Measurements from ENCODE around the gene CBFA2T2.
A peak's percentile ranks its signal among the peaks of the same experiment; 100 is the strongest.
"Not testable (repeated sequence)": the region's sequence is repeated elsewhere in the genome, so short reads cannot be mapped to it uniquely, and the experiment has no call there.

CBFA2T2 gene

GRCh38 chr20:33685328-33686099 is 195.6 kb downstream of the CBFA2T2 start:
- peak; percentile 61 to 67 for DNase-seq

GRCh38 chr20:33686100-33686983 is 196.4 kb downstream of the CBFA2T2 start, which contains the start of gene E2F1:
E2F1 (minus strand) TSS chr20:33686385; CDS start chr20:33686264, 121 bp downstream.
- DNase-seq = peak; percentile 99 to 100

DNA sequence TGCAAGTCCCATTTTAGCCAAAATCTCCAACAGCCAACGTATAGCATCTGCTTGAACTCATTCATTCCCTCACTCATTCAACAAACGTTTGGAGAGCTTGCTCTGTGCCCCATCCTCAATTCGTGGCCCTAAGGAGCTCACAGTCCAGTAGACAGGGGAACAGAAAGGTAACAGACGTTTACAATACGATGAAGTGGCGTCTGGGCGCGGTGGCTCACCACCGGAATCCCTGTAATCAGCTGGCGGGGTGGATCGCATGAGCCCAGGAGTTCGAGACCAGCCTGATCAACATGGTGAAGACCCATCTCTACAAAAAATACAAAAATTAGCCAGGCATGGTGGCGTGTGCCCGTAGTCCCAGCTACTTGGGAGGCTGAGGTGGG is 197.1 kb downstream of the CBFA2T2 start:
- DNase-seq = no peak

DNA sequence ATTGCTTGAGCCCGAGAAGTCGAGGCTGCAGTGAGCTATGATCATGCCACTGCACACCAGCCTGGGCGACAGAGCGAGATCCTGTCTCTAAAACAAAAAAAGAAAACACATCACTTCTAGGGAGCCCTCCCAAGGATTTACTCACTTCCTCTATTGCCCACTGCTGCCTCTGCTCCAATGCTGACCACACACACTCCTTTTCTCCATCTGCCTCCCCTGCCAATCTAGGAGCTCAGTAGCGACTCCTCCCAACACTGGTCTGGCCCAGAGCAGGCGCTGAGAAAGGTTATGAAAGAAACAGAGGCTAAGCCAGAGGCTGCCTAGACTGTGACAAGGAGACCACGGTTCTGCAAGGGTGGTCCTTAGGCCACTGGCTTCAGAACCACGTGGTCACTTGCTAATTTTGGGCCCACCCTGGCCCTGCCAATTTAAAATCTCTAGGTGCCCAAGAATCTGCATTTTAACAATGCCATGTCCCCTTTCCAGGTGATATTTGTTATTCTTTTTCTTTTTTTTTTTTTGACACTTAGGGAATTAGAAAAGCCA is 197.5 kb downstream of the CBFA2T2 start:
- no peak for DNase-seq

DNA sequence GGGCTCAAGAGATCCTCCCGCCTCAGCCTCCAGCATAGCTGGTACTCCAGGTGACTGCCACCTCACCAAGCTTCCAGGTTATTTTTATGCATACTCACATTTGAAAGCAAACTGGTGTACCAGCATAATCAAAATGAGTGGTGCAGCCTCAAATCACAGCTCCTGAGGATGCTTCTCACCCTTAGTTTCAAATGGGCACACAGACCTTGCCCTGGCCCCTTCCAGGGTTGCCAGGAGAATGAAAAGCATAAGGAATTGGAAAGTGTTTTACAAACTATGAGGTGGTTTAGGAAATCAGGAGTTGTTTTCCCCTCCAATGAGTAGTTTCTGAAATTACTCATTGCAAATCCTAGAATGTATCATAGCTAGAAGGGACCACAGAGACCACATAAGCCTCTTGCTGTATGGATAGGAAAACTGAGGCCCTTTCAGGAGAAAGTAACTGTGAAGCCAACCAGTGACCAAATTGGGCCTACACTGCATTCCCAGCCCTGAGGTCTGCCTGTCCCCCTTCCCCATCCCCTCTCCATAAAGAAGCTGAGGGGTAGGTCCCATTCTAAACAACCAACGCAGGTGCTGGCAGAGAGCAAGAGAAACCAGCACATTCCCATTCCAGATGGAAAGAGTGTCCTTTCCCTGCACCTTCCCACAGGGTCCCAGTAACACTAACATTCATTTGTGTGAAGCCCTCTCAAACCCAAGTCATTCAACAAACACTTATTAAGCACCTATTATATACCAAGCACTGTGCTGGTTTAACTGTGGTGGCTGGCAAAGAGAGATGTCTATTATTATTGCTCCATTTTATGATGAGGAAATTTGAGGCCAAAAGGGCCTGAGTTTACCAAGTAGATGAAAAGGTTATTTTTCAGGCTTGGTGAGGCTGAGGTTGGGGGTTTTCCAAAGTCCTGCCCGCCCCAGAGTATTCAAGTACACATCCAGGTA is 198.4 kb downstream of the CBFA2T2 start:
- DNase-seq = no peak

- DNase-seq = no peak
Measured at GRCh38 chr20:33688938-33689424, 199.1 kb downstream of the CBFA2T2 start.

DNA sequence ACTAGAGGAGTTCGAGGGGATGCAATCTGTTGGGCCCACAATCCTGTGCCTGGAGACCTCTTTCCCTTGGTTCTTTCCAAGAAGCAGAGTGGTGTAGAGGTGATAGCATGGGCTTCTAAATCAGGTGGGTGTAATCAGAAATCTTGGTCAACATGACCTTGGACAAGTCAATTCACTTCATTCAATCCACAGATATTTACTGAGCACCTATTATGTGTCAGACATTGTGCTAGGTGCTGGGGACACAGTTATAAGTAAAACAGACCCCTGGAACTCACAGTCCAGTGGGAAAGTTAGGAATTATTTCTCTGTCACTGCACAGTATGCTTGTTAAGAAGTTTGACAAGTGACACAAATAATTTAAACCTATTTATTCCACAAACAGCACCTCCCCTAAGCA is 199.6 kb downstream of the CBFA2T2 start:
- DNase-seq = no peak

GRCh38 chr20:33689973-33690372 is 200.1 kb downstream of the CBFA2T2 start:
- no peak for DNase-seq

DNA sequence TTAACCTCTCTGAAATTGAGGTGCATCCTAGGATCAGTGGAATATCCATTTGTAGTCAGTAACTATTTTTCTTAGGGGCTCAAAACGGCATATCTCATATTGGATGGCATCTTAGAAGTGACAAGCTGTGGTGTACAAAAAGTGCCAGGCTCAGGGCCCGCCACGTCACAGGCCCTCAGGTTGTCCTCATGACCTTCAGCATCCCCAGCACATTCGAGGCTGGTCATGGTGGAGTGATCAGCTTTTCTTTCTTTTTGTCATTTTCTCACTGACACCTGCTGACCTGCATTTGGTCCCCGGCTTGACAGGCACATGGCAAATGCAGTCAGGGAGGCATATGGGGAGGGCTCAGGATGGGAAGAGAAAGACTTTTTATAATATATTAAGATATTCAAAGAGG is 203.4 kb downstream of the CBFA2T2 start:
- no peak for DNase-seq

DNA sequence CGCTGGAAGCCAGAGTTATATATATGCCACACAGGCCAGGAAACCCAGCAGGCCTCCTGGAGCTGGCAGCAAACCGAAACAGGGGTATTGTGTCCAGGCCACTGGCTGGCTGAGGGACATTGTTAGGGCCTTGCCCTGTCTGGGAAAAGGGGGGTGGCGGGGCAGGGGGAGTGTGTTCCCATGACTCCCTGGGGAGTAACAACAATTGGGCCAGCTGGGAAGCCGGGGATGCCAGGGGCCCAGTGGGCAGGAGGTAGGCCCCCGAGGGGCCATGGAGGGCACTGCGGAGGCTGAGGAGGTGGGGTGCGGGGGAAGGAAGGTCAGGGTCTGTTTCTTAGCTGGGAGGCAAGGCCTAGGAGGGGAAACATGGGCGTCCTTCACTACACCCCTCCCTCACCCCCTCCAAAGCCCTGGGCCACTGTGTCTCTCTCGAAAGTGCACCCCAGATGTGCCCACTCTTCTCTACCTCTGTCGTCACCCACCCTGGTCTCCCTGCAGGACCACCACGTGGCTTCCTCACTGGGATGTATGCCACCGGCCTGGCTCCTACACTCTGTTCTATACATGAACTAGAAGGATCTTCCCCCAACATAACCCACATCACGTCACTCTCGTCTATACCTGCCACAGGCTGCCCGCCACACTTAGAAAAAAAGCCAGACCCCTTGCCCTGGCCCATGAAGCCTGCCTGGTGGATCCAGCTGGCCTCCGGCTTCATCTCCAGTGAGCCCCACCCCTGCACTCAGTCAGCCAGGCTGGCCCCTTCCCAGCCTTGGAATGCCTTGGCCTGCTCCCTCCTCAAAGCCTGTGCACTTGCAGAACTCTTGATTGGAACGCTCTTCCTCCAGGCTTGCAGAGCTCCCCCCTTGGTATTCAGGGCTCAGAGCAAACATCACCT is 204.1 kb downstream of the CBFA2T2 start:
- DNase-seq = no peak

- DNase-seq = no peak
Measured at GRCh38 chr20:33694639-33695012, 204.7 kb downstream of the CBFA2T2 start.

GRCh38 chr20:33696448-33696847 is 206.6 kb downstream of the CBFA2T2 start:
- DNase-seq = no peak

- DNase-seq = no peak
Measured at GRCh38 chr20:33697129-33697528, 207.2 kb downstream of the CBFA2T2 start.

DNA sequence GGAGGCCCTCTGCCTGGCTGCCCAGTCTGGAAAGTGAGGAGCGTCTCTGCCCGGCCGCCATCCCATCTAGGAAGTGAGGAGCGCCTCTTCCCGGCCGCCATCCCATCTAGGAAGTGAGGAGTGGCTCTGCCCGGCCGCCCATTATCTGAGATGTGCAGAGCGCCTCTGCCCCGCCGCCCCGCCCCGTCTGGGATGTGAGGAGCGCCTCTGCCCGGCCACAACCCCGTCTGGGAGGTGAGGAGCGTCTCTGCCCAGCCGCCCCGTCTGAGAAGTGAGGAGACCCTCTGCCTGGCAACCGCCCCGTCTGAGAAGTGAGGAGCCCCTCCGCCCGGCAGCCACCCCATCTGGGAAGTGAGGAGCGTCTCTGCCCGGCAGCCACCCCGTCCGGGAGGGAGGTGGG is 209.1 kb downstream of the CBFA2T2 start:
- DNase-seq = not testable (repeated sequence)

Data from SW 1271 (cell line).